HG02571 (cell line): ENCODE data around the gene NKX2-8.

Experiments used
- ATAC-seq: cut with Tn5 transposase; IDR thresholded peaks from one replicate; pipeline ENCODE4 v1.9.1; 2021; ENCODE audit warnings: mild to moderate bottlenecking, moderate library complexity; ENCODE audit not compliant: unreplicated experiment

NKX2-8 gene

GRCh38 chr14:36582011-36582873 lies at the start of gene NKX2-8:
Gene NKX2-8, minus strand, starts transcription at chr14:36582614. Its CDS starts 225 bp downstream, at chr14:36582389.
- no peak for ATAC-seq

- no peak for ATAC-seq
These were observed 45.6 kb upstream of the NKX2-8 start for GRCh38 chr14:36627981-36628380.

- no peak for ATAC-seq
These were observed 43.7 kb upstream of the NKX2-8 start for GRCh38 chr14:36626151-36626550.

- ATAC-seq: no peak
These were observed 43.0 kb upstream of the NKX2-8 start for GRCh38 chr14:36625436-36625835.

- no peak for ATAC-seq
These were observed 42.6 kb upstream of the NKX2-8 start for GRCh38 chr14:36625014-36625413.

- ATAC-seq: no peak
These were observed 37.4 kb upstream of the NKX2-8 start for GRCh38 chr14:36619853-36620252.

GRCh38 chr14:36619131-36619530 lies 36.7 kb upstream of the NKX2-8 start:
- no peak for ATAC-seq

GRCh38 chr14:36618641-36619040 lies 36.2 kb upstream of the NKX2-8 start:
- no peak for ATAC-seq

- no peak for ATAC-seq
These were observed 35.4 kb upstream of the NKX2-8 start for GRCh38 chr14:36617824-36618223.

GRCh38 chr14:36605506-36605857 lies 23.1 kb upstream of the NKX2-8 start:
- ATAC-seq: no peak

- ATAC-seq: no peak
These were observed 22.5 kb upstream of the NKX2-8 start for GRCh38 chr14:36604757-36605505.

- ATAC-seq: no peak
These were observed 18.0 kb upstream of the NKX2-8 start for GRCh38 chr14:36600431-36600830.

GRCh38 chr14:36591482-36591881 lies 9.1 kb upstream of the NKX2-8 start:
- ATAC-seq: no peak

GRCh38 chr14:36588788-36589187 lies 6.4 kb upstream of the NKX2-8 start:
- no peak for ATAC-seq

GRCh38 chr14:36588119-36588518 lies 5.7 kb upstream of the NKX2-8 start:
- ATAC-seq: no peak

- no peak for ATAC-seq
These were observed 2.7 kb upstream of the NKX2-8 start for GRCh38 chr14:36585100-36585499.

- no peak for ATAC-seq
These were observed 1.7 kb upstream of the NKX2-8 start for GRCh38 chr14:36583893-36584811.

- ATAC-seq: no peak
These were observed 953 bp upstream of the NKX2-8 start for GRCh38 chr14:36583242-36583892.

- no peak for ATAC-seq
These were observed 444 bp upstream of the NKX2-8 start for GRCh38 chr14:36582874-36583241.
